Measurements from ENCODE around the gene SLC30A2. TPM values are rescaled to one million over a fixed set of nuclear protein-coding genes. Genes with fewer than 3 reads are reported as not detected.

SLC30A2 gene
- total and polyA plus RNA-seq, 2 of the 13 experiments (the other 11 are each of a cell fraction or from before 2014, with no cell fraction given): not detected

DNA sequence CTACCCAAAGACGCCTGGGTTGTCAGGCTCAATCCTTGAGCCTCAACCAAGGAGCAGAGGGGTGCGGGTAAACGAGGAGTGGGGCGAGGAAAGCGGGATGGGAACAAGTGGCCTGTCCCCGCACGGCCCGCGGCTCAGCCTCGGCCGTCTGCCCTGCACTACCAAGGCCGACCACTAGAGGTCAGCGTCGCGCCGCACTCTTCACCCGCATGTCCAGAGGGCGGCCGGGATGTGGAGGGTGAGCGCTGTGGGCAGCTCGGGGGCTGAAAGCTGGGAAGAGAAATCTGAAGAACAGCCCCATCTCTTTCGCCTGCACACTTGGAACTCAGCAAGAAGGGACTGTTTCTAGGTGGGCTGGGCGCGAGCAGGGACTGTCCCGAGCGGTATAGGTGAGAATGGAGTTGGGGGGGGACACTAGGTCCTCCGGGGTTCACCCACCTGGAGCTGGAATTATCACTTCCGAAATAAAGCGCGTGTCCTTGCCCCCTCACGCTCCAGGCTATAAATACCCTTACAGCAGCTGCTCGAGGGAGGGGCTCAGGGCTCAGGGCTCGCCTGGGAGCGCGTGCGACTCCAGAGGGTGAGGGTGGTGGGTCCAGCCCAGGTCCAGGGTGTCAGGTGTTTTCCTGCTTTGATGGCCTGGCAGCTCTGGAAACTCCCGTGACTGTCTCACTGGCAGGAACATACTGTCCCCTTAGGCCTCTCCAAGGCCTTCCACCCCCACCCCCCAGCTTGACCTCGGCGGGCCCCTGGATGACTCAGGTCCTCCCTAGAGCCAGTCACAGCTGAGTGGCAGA is 9.8 kb downstream of the SLC30A2 start (continued):
- TF ChIP-seq TBP (CRISPR knock-in tag; IDR thresholded peaks at IDR 0.05) (no peak), AGO2 (optimal IDR thresholded peaks at IDR 0.05; ENCODE audit: low read depth, low read length) (no peak), ELF1 (CRISPR knock-in tag; IDR thresholded peaks at IDR 0.05) (no peak), IKZF1 (IDR thresholded peaks at IDR 0.05) (no peak), RCOR2 (CRISPR knock-in tag; IDR thresholded peaks at IDR 0.05) (no peak), ZNF773 (CRISPR knock-in tag; IDR thresholded peaks at IDR 0.05; ENCODE audit: borderline replicate concordance) (no peak), FLYWCH1 (CRISPR knock-in tag; IDR thresholded peaks at IDR 0.05) (no peak), ZNF776 (CRISPR knock-in tag; IDR thresholded peaks at IDR 0.05) (peak; percentile 61; the same call in 1 of the 2 replicates), ZNF878 (CRISPR knock-in tag; IDR thresholded peaks at IDR 0.05) (no peak), NFYC (CRISPR knock-in tag; IDR thresholded peaks at IDR 0.05) (no peak)
- TF ChIP-seq, protein P1, sequence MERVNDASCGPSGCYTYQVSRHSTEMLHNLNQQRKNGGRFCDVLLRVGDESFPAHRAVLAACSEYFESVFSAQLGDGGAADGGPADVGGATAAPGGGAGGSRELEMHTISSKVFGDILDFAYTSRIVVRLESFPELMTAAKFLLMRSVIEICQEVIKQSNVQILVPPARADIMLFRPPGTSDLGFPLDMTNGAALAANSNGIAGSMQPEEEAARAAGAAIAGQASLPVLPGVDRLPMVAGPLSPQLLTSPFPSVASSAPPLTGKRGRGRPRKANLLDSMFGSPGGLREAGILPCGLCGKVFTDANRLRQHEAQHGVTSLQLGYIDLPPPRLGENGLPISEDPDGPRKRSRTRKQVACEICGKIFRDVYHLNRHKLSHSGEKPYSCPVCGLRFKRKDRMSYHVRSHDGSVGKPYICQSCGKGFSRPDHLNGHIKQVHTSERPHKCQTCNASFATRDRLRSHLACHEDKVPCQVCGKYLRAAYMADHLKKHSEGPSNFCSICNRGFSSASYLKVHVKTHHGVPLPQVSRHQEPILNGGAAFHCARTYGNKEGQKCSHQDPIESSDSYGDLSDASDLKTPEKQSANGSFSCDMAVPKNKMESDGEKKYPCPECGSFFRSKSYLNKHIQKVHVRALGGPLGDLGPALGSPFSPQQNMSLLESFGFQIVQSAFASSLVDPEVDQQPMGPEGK (CRISPR knock-in tag; IDR thresholded peaks at IDR 0.05): peak; percentile 57; the same call in 1 of the 2 replicates
- TF ChIP-seq, protein P2, sequence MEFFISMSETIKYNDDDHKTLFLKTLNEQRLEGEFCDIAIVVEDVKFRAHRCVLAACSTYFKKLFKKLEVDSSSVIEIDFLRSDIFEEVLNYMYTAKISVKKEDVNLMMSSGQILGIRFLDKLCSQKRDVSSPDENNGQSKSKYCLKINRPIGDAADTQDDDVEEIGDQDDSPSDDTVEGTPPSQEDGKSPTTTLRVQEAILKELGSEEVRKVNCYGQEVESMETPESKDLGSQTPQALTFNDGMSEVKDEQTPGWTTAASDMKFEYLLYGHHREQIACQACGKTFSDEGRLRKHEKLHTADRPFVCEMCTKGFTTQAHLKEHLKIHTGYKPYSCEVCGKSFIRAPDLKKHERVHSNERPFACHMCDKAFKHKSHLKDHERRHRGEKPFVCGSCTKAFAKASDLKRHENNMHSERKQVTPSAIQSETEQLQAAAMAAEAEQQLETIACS (CRISPR knock-in tag; IDR thresholded peaks at IDR 0.05): no peak
- TF ChIP-seq, protein P3, sequence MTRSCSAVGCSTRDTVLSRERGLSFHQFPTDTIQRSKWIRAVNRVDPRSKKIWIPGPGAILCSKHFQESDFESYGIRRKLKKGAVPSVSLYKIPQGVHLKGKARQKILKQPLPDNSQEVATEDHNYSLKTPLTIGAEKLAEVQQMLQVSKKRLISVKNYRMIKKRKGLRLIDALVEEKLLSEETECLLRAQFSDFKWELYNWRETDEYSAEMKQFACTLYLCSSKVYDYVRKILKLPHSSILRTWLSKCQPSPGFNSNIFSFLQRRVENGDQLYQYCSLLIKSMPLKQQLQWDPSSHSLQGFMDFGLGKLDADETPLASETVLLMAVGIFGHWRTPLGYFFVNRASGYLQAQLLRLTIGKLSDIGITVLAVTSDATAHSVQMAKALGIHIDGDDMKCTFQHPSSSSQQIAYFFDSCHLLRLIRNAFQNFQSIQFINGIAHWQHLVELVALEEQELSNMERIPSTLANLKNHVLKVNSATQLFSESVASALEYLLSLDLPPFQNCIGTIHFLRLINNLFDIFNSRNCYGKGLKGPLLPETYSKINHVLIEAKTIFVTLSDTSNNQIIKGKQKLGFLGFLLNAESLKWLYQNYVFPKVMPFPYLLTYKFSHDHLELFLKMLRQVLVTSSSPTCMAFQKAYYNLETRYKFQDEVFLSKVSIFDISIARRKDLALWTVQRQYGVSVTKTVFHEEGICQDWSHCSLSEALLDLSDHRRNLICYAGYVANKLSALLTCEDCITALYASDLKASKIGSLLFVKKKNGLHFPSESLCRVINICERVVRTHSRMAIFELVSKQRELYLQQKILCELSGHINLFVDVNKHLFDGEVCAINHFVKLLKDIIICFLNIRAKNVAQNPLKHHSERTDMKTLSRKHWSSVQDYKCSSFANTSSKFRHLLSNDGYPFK (CRISPR knock-in tag; IDR thresholded peaks at IDR 0.05; ENCODE audit: borderline replicate concordance): no peak; the same call in 1 of the 2 replicates
- TF ChIP-seq, protein P4, sequence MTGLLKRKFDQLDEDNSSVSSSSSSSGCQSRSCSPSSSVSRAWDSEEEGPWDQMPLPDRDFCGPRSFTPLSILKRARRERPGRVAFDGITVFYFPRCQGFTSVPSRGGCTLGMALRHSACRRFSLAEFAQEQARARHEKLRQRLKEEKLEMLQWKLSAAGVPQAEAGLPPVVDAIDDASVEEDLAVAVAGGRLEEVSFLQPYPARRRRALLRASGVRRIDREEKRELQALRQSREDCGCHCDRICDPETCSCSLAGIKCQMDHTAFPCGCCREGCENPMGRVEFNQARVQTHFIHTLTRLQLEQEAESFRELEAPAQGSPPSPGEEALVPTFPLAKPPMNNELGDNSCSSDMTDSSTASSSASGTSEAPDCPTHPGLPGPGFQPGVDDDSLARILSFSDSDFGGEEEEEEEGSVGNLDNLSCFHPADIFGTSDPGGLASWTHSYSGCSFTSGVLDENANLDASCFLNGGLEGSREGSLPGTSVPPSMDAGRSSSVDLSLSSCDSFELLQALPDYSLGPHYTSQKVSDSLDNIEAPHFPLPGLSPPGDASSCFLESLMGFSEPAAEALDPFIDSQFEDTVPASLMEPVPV (CRISPR knock-in tag; IDR thresholded peaks at IDR 0.05): no peak; the same call in 1 of the 2 replicates
- TF ChIP-seq, protein P5, sequence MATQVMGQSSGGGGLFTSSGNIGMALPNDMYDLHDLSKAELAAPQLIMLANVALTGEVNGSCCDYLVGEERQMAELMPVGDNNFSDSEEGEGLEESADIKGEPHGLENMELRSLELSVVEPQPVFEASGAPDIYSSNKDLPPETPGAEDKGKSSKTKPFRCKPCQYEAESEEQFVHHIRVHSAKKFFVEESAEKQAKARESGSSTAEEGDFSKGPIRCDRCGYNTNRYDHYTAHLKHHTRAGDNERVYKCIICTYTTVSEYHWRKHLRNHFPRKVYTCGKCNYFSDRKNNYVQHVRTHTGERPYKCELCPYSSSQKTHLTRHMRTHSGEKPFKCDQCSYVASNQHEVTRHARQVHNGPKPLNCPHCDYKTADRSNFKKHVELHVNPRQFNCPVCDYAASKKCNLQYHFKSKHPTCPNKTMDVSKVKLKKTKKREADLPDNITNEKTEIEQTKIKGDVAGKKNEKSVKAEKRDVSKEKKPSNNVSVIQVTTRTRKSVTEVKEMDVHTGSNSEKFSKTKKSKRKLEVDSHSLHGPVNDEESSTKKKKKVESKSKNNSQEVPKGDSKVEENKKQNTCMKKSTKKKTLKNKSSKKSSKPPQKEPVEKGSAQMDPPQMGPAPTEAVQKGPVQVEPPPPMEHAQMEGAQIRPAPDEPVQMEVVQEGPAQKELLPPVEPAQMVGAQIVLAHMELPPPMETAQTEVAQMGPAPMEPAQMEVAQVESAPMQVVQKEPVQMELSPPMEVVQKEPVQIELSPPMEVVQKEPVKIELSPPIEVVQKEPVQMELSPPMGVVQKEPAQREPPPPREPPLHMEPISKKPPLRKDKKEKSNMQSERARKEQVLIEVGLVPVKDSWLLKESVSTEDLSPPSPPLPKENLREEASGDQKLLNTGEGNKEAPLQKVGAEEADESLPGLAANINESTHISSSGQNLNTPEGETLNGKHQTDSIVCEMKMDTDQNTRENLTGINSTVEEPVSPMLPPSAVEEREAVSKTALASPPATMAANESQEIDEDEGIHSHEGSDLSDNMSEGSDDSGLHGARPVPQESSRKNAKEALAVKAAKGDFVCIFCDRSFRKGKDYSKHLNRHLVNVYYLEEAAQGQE (IDR thresholded peaks at IDR 0.05; ENCODE audit: borderline replicate concordance in 1 of 2, low read depth in 1 of 2, low read length in 2 of 2): no peak
- TF ChIP-seq, protein P6, sequence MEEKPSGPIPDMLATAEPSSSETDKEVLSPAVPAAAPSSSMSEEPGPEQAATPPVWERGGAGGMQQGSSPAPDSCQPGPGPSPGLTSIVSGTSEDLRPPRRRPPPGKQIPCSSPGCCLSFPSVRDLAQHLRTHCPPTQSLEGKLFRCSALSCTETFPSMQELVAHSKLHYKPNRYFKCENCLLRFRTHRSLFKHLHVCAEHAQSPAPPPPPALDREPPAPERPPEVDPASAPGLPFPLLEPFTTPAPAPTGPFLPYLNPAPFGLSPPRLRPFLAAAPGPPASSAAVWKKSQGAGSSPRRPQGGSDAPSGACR (CRISPR knock-in tag; IDR thresholded peaks at IDR 0.05): no peak
